Upper lobe of left lung (tissue), 4 donors: ENCODE results near the gene FILIP1L.

ENCODE experiments used
- CTCF ChIP-seq, 6 experiments: fragments of 450-650 bp in 4 of 6; fragments of 200-600 bp in 2 of 6; sonication (generic) in 2 of 6; IDR thresholded peaks; one replicate each; pipeline ENCODE4 v1.5.1; 2016 to 2019; ENCODE audit warnings: antibody characterized with exemption in 6 of 6
- EP300 ChIP-seq, 4 donors: sonication (generic); formaldehyde crosslinking; IDR thresholded peaks; one replicate each; pipeline ENCODE4 v1.5.1; 2017; ENCODE audit warnings: antibody characterized with exemption in 4 of 4, control low read depth in 2 of 4
- POLR2A ChIP-seq, 4 donors: fragments of 450-650 bp; IDR thresholded peaks; one replicate each; pipeline ENCODE4 v1.5.1; 2016 to 2017; ENCODE audit warnings: antibody characterized with exemption in 4 of 4, mild to moderate bottlenecking in 2 of 4
- POLR2AphosphoS5 ChIP-seq, 2 donors: sonication (generic); formaldehyde crosslinking; IDR thresholded peaks; one replicate each; pipeline ENCODE4 v1.5.1; 2017; ENCODE audit warnings: antibody characterized with exemption in 2 of 2

DNA sequence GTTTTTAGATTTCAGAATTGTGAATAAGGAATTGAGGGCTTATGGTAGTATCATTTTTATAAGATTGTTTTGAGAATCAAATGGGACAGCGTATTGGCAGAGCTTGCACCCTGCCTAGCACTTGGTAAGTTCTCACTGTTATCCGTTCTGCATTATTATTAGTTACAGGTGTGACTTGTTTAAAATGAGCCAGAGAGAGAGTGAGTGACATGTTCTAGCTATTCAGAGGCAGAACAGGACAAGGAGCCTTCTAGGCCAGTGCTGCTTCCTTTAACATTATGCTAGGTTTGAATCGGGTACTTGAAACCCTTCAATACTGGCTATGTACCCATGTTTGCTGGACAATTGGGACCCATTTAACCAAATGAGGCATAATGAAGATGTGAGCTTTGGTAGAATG is 133.7 kb downstream of the FILIP1L start:
- TF ChIP-seq CTCF (IDR thresholded peaks at IDR 0.05) (no peak), POLR2AphosphoS5 (IDR thresholded peaks at IDR 0.05) (no peak), POLR2A (IDR thresholded peaks at IDR 0.05) (no peak), EP300 (IDR thresholded peaks at IDR 0.05) (no peak)
